GM12874 (cell line): ENCODE results near the gene ZNF521.

Source experiments
- TF ChIP-seq, protein P1 (sequence below): IDR thresholded peaks from 2 replicates; pipeline ENCODE4 v1.5.1; 2011; ENCODE audit warnings: low read depth, mild to moderate bottlenecking, control low read depth, low read length, moderate library complexity; ENCODE audit not compliant: insufficient read depth

Gene ZNF521

DNA sequence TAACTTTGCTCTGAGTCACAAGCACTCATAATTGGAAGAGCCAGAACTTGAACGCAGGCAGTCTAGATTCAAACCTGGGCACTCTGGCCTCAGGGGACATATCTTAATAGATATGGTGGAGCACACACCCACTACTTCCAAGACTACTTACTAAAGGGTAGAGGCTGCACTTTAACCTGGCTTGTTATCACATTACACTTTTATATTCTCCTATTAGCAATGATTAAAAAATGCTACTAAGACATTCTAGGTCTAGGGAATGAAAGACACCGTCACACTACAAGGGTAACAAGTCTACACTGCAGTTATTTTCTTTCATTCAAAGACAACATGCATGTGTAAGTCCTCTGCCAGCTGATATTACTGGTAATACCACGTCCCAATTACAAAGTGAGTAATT, 258.8 kb downstream of the ZNF521 start:
- TF ChIP-seq, protein P1, sequence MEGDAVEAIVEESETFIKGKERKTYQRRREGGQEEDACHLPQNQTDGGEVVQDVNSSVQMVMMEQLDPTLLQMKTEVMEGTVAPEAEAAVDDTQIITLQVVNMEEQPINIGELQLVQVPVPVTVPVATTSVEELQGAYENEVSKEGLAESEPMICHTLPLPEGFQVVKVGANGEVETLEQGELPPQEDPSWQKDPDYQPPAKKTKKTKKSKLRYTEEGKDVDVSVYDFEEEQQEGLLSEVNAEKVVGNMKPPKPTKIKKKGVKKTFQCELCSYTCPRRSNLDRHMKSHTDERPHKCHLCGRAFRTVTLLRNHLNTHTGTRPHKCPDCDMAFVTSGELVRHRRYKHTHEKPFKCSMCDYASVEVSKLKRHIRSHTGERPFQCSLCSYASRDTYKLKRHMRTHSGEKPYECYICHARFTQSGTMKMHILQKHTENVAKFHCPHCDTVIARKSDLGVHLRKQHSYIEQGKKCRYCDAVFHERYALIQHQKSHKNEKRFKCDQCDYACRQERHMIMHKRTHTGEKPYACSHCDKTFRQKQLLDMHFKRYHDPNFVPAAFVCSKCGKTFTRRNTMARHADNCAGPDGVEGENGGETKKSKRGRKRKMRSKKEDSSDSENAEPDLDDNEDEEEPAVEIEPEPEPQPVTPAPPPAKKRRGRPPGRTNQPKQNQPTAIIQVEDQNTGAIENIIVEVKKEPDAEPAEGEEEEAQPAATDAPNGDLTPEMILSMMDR, result no peak

DNA sequence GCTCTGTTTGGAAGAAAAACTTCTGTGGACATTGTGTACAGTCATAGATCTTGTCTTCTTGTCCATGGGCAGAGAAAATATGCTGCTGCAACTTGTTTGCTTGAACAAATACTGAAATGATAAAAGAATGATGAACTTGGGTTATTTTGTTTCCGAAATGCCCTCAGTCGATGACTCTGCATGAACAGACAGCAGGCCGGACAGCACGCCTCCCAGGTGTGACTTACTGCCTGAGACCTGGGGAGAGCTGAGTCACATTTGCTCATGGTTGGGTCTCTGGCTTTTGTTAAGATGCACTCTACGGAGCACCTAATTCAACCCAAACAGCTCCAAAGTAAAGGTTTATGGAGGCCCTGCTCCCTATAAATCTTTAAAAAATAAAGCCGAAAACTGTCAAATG, 262.5 kb downstream of the ZNF521 start:
- TF ChIP-seq, protein P1, result no peak

DNA sequence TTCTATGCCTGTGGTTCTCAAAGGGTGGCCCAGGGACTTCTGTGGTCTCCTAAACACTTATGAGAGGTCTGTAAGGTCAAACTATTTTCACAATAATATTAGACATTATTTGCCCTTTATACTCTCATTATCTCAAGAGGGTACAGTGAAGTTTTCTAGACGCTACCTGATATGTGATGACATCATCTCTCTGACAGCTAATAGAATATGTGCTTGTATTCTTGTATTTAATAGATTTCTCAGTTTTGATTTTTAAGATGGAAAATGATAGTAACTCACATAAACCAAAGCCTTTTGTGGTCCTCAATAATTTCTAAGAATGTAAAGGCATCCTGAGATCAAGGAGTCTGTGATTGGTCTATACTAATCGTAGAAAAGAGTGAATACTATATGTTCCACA, 265.1 kb downstream of the ZNF521 start:
- TF ChIP-seq, protein P1, result no peak

DNA sequence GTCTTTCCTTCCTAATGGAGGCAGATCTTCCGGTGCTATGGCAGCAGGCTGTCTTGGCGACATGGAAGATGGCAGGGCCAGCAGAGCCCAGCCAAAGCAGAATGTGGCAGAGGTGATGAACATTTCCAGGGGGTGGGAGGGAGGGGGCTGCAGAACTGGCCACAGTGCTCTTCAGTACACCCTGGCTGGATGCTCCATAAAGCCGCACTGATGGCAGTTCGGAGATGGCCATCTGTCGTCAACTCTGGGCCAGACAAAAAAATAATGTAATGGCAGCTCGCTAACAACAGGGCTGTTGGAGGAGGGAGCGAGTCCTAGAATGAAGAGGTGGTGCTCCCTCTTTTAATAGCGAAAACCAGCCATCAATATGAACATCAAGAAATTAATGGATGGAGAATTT, 271.0 kb downstream of the ZNF521 start:
- TF ChIP-seq, protein P1, result no peak

DNA sequence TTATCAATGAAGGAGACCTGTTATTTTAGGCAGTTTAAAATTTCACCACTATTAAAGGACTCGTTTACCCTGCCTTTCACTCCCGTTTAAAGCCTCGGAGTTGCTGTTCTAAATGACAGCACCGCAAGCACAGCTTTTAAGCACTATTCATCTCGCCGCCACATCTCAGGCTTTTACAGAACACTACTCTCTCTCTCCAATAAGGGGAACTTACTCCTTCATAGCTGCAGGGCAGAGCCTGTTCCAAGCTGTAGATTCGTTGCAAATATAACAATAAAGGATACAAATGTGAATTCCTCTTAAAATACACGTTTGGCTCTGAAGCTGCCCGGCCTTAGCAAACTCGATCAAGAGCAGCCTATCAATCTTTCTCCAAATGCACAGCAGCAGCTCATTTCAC, 271.8 kb downstream of the ZNF521 start:
- TF ChIP-seq, protein P1, result no peak

DNA sequence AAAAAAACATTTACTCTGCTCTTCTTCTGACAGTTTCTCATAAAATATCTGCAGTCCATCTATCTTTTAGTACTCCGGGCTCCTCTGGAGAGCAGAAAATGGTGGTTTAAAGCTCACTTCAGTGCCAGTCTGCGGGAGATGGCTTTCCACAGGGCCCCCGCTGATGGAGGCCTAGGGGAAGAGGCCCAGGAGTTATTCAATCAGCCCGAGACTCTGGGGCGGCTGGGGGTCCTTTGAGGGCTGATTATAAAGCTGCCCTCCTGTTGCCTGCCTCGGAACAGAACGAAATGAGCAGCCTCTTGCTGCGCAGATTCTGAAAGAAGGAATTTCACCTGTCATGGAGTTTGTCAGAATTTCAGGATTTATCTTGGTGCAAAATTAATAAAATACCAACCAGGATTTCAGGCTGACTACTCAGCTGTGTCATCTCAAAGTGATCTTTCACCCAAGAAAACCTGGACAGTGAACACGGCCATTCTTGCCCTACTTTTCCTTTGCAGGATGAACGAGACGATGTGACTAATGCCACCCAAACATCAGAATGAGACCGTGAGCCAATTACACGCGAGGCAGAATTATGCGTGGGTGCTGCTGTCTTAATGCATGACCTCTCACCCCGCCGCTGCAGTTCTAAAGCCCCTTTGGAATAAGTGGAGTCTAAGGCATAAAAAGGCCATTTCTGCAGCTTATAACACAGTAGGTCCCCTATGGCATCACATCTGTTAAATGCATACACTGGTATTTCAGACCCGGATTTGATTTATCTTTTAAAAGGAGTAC, 273.8 kb downstream of the ZNF521 start:
- TF ChIP-seq, protein P1, result no peak

DNA sequence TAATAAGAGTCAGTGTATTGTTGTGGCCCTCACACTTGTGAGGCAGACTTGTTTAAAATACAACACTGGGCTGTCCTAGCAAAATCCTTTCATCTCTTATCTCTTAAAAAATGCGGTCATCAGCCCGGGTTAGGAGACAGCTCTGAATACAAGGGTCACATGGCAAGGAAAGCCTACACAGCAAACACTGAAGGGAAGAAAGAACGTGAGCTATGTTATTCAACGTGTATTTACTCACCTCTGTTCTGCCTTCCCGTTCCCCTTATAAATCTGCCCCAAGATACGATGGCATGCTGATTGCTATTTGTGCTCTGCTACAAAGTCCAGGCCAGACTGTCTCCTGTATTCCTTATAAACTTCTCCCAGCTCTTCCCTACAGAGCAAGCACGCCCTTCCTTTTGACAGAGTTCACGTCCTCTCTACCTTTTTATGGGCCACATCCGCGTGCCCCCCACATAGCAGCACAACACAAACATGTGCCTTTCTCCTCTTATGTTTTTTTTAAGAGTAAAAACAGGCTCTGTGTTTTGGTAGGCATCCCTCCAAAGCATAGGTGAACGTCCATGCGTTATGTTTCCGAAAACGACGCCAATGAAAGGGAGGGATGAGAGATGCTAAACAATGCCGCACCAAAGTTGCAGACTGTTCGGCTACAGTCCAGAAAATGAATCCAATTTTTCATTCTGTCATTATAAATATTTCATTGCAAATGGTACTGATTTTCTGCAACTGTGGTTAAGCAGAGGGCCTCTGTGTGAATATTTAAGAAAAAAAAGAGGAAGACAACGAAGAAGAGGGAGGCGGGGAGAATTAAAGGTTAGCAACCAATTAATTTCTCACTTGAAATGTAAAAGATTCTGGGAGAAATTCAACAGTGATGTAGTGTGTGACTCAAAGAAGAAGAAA, 274.7 kb downstream of the ZNF521 start:
- TF ChIP-seq, protein P1, result no peak
